BJ (cell line): ENCODE results near the gene LRRTM1. TPM values are rescaled to one million over a fixed set of nuclear protein-coding genes. Genes with fewer than 3 reads are reported as not detected.

Experiments used
- CTCF ChIA-PET: fragments of 350-600 bp; formaldehyde crosslinking; extraction: SDS; loops from one replicate; lab custom pipeline; 2021; ENCODE audit warnings: antibody characterized with exemption, inconsistent platforms; lab: Yijun Ruan, JAX
- POLR2A ChIA-PET: fragments of 300-600 bp; sonication (Branson Sonifier 250); formaldehyde crosslinking; extraction: SDS; loops from one replicate; lab custom pipeline; 2021; ENCODE audit warnings: antibody characterized with exemption; lab: Charles Lee
- DNase-seq: peaks from one replicate; pipeline ENCODE4 v3.0.0-alpha.2; 2011; ENCODE audit warnings: low read depth
- H3K27me3 ChIP-seq: 2 replicates; pipeline ENCODE4 v1.6.0; 2011; ENCODE audit warnings: low read length; ENCODE audit not compliant: control insufficient read depth, insufficient read depth
- H3K36me3 ChIP-seq: 2 replicates; pipeline ENCODE4 v1.5.1; 2011; ENCODE audit warnings: low read length; ENCODE audit not compliant: control insufficient read depth, insufficient read depth
- H3K4me3 ChIP-seq: 2 replicates; pipeline ENCODE4 v1.5.1; 2011; ENCODE audit warnings: low read depth, mild to moderate bottlenecking, control low read depth, low read length
- polyA minus RNA-seq: library from RNA; depleted of rRNA, polyadenylated mRNA; stranded (reverse); fragments of >200 nt; gene quantifications from 2 replicates; pipeline ENCODE4 v1.2.3, GENCODE V29; 2011; rRNA and poly(A)+ RNA removed
- polyA plus RNA-seq: library from polyadenylated mRNA; depleted of rRNA; stranded (reverse); fragments of >200 nt; gene quantifications from 2 replicates; pipeline ENCODE4 v1.2.3, GENCODE V29; 2011; rRNA removed
- TF ChIP-seq, protein P1 (sequence below): IDR thresholded peaks from 2 replicates; pipeline ENCODE4 v1.5.1; 2011; ENCODE audit warnings: low read depth, mild to moderate bottlenecking, control low read depth, inconsistent platforms, low read length, moderate library complexity; ENCODE audit not compliant: insufficient read depth

Gene LRRTM1, protein sequence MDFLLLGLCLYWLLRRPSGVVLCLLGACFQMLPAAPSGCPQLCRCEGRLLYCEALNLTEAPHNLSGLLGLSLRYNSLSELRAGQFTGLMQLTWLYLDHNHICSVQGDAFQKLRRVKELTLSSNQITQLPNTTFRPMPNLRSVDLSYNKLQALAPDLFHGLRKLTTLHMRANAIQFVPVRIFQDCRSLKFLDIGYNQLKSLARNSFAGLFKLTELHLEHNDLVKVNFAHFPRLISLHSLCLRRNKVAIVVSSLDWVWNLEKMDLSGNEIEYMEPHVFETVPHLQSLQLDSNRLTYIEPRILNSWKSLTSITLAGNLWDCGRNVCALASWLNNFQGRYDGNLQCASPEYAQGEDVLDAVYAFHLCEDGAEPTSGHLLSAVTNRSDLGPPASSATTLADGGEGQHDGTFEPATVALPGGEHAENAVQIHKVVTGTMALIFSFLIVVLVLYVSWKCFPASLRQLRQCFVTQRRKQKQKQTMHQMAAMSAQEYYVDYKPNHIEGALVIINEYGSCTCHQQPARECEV
- polyA plus RNA-seq (not detected in 2 replicates), polyA minus RNA-seq (not detected in 2 replicates)

DNA sequence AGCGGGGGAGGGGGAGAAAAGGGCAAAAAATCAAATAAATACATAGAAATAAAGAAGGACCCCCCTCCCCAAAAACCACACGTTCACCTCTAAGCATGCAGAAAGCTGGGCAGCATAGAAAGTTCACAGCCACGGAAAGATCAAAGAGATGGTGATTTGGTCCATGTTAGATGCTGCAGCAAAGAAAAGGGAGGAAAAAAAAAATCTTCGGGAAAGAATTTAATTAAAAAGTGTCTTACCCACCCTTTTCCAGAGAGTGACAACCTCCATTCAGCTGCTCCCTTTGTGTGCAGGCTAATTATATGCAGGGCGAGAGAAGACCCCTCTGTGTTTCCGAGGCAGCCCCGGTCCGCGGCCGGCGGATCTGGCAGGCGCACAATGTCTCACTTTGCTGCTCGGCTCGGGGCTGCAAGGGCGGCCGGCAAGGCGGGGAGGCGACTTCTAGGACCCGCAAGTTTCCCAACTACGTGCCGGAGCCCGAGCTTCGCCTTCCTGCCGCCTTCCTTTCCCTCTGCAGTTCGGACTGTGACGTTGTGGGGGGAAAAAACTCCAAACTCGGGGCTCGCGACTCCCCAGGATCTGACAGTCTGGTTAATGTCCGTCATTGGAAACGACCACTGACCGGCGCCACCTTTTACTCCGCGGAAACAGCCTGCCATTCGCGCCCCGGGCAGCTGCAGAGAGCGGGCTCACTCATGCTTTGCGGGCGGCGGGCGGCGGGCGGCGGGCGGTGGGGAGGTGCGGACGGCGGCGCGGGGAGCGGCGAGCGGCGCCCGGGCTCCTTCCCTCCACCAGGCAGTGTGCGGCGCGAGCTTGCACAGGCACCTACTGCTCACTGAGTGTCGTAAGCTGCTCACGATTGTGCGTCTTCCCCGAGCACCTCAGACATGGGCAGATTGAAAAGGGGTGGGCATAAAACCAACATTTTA, at the start of gene LRRTM1:
Gene LRRTM1, minus strand, starts transcription at position 844 of the 929 bp plus-strand sequence. CDS start 933 bp downstream, outside the sequence.
- POLR2A ChIA-PET, result no interaction called here
- CTCF ChIA-PET, result interaction anchor here (1.3 to 1.6 kb wide), 2 partner anchors 22 to 196 kb away, joined by 3 to 4 read pairs; no protein-coding TSS in a partner anchor
- Histone ChIP-seq H3K4me3 (no peak within 1 kb of the TSS), H3K36me3 (no peaks in the 10 kb centered on the region), H3K27me3 (peaks cover 23% of the 10 kb centered on the region)
- TF ChIP-seq, protein P1, sequence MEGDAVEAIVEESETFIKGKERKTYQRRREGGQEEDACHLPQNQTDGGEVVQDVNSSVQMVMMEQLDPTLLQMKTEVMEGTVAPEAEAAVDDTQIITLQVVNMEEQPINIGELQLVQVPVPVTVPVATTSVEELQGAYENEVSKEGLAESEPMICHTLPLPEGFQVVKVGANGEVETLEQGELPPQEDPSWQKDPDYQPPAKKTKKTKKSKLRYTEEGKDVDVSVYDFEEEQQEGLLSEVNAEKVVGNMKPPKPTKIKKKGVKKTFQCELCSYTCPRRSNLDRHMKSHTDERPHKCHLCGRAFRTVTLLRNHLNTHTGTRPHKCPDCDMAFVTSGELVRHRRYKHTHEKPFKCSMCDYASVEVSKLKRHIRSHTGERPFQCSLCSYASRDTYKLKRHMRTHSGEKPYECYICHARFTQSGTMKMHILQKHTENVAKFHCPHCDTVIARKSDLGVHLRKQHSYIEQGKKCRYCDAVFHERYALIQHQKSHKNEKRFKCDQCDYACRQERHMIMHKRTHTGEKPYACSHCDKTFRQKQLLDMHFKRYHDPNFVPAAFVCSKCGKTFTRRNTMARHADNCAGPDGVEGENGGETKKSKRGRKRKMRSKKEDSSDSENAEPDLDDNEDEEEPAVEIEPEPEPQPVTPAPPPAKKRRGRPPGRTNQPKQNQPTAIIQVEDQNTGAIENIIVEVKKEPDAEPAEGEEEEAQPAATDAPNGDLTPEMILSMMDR, result no peak
- DNase-seq, result no peak

DNA sequence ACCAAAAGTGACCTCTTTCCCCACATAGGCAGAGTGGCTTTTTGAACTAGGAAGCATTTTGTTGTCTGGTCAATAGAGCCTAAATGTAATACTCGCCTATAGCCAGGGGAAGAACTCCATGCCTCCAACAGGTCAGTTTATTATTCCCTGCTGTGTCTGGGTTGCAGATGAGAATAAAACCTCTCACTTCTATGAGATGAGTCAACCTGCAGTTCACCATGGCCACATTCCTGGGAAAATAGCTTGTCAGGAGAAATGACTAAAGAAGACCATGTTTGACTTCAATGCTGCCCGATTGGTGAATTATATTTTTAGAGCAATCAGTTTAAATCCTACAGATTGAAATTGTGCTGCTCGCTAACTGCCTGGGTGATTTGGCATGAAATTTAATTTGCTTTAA, 46.7 kb upstream of the LRRTM1 start:
- TF ChIP-seq, protein P1, result no peak
- CTCF ChIA-PET, result no interaction called here
- POLR2A ChIA-PET, result no interaction called here
- no peaks in the 10 kb centered on the region for H3K36me3 ChIP-seq
- no peaks in the 10 kb centered on the region for H3K27me3 ChIP-seq
- no peak for DNase-seq
- H3K4me3 ChIP-seq, result no peak overlapping the region

DNA sequence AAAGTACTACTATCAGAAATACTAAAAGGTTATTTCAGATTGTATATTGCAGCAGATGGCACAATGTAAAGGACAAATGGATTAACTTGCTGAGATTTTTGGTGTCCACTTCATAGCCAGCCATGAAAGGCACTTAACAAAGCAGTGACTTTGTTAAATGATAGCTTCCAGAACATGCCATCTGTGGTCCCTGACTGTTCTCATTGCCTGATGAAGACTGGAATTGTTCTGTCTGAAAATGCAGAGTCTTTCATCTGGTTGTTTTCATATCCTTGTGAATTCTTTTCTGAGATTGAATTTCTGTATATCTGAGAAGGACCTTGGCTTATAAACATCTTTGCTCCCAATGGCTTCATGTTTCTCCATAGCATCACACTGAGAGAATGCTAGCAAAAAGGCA, 44.4 kb upstream of the LRRTM1 start:
- H3K27me3 ChIP-seq, result no peaks in the 10 kb centered on the region
- CTCF ChIA-PET, result interaction anchor here (0.7 to 1.6 kb wide), 3 partner anchors 21 to 50 kb away, joined by 3 to 5 read pairs (median 3); no protein-coding TSS in a partner anchor
- POLR2A ChIA-PET, result no interaction called here
- TF ChIP-seq, protein P1, result no peak
- no peak for DNase-seq
- no peaks in the 10 kb centered on the region for H3K36me3 ChIP-seq
- no peak overlapping the region for H3K4me3 ChIP-seq

DNA sequence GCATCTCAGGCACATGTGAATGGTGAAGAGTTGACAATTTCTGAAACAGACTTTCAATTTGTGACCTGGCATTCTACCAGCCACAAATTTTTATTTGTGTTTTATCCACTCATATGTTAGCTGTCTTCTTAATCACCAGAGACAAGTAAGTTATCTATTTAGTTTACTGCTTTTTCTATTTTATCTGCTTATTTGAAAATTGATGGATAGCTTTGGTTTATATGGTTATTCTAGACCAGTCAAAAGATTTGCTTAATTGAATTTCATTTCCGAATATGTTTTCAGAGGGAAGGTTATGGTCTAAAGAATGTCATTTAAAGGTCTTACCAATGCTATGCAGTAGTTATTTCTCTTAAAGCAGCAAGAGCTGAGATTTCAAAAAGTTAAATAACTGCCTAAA, 43.5 kb upstream of the LRRTM1 start:
- no peak for DNase-seq
- TF ChIP-seq, protein P1, result no peak
- CTCF ChIA-PET, result interaction anchor here (1.0 kb wide), 1 partner anchor 21 kb away, joined by 5 read pairs; no protein-coding TSS in a partner anchor
- H3K4me3 ChIP-seq, result no peak overlapping the region
- H3K27me3 ChIP-seq, result no peaks in the 10 kb centered on the region
- POLR2A ChIA-PET, result no interaction called here
- no peaks in the 10 kb centered on the region for H3K36me3 ChIP-seq
